HEK293T (cell line): ENCODE data around the gene MYLK4.

ENCODE experiments used
- ARNT ChIP-seq: fragments of 450-650 bp; IDR thresholded peaks from 2 replicates; pipeline ENCODE4 v1.6.1; 2017; ENCODE audit warnings: mild to moderate bottlenecking
- BHLHE40 ChIP-seq: fragments of 450-650 bp; IDR thresholded peaks from 2 replicates; pipeline ENCODE4 v1.6.1; 2016; ENCODE audit warnings: mild to moderate bottlenecking, moderate library complexity, borderline replicate concordance
- ELF4 ChIP-seq: fragments of 450-650 bp; IDR thresholded peaks from 2 replicates; pipeline ENCODE4 v1.6.1; 2017; ENCODE audit warnings: antibody characterized with exemption
- FOXA1 ChIP-seq: fragments of 450-650 bp; IDR thresholded peaks from 2 replicates; pipeline ENCODE4 v1.6.1; 2016; ENCODE audit warnings: mild to moderate bottlenecking
- FOXM1 ChIP-seq: fragments of 450-650 bp; IDR thresholded peaks from 2 replicates; pipeline ENCODE4 v1.6.1; 2017; ENCODE audit warnings: mild to moderate bottlenecking, borderline replicate concordance
- HDGF ChIP-seq: fragments of 450-650 bp; IDR thresholded peaks from 2 replicates; pipeline ENCODE4 v1.6.1; 2017; ENCODE audit warnings: antibody characterized with exemption, borderline replicate concordance
- L3MBTL2 ChIP-seq: fragments of 450-650 bp; conservative IDR thresholded peaks from 2 replicates; pipeline ENCODE4 v1.6.1; 2016; ENCODE audit warnings: mild to moderate bottlenecking
- LEF1 ChIP-seq: fragments of 450-650 bp; IDR thresholded peaks from 2 replicates; pipeline ENCODE4 v1.6.1; 2017; ENCODE audit warnings: mild to moderate bottlenecking, borderline replicate concordance
- PKNOX1 ChIP-seq: fragments of 450-650 bp; IDR thresholded peaks from 2 replicates; pipeline ENCODE4 v1.6.1; 2016
- SP1 ChIP-seq: fragments of 450-650 bp; IDR thresholded peaks from 2 replicates; pipeline ENCODE4 v1.6.1; 2017
- SUZ12 ChIP-seq: fragments of 450-650 bp; IDR thresholded peaks from 2 replicates; pipeline ENCODE4 v1.6.1; 2016; ENCODE audit warnings: mild to moderate bottlenecking

- TF ChIP-seq ELF4 (no peak), FOXM1 (no peak), SP1 (no peak), L3MBTL2 (no peak), BHLHE40 (no peak), HDGF (no peak), PKNOX1 (no peak), FOXA1 (no peak), SUZ12 (no peak), ARNT (no peak), LEF1 (no peak)
Measured at GRCh38 chr6:2616811-2617210, 133.9 kb downstream of the MYLK4 start.
